HCT116 (cell line): ENCODE results near the gene SLC25A10. TPM values are rescaled to one million over a fixed set of nuclear protein-coding genes. Genes with fewer than 3 reads are reported as not detected.

ENCODE experiments used
- ATAC-seq: fragments of 200-7000 bp; cut with Tn5 transposase; 2 replicates; pipeline ENCODE4 v1.9.1; 2020; ENCODE audit warnings: mild to moderate bottlenecking, moderate library complexity
- BruUV-seq: library from RNA; stranded (reverse); fragments of 400-500 nt; replicated peaks from 2 replicates; lab custom pipeline; 2021; lab: Mats Ljungman, UMichigan
- CTCF ChIA-PET: fragments of 300-600 bp; sonication (Branson Sonifier 250); formaldehyde crosslinking; loops from one replicate; lab custom pipeline; 2021; ENCODE audit warnings: antibody characterized with exemption; lab: Charles Lee
- POLR2A ChIA-PET: fragments of 300-600, 350-600 bp; sonication (Branson Sonifier 250); formaldehyde crosslinking; loops from one replicate; lab custom pipeline; 2021; ENCODE audit warnings: antibody characterized with exemption; lab: Charles Lee
- RAD21 ChIA-PET, 2 experiments: fragments of 300-600 bp; sonication (Branson Sonifier 250); formaldehyde crosslinking; loops; one replicate each; lab custom pipeline; 2023; ENCODE audit warnings: low total read pairs in 2 of 2; ENCODE audit not compliant: uncharacterized antibody in 2 of 2, unreplicated experiment in 2 of 2, low non-redundant PET in 1 of 2; lab: Charles Lee
- DNase-seq: peaks from one replicate; pipeline ENCODE4 v3.0.0-alpha.2; 2010; ENCODE audit warnings: low read depth, low spot score
- H2AFZ ChIP-seq: fragments of 200-600 bp; shearing (Covaris generic), sonication (generic); 2 replicates; pipeline ENCODE4 v1.6.1; 2017; ENCODE audit warnings: low read depth, mixed run types, mixed read lengths, antibody characterized with exemption, low read length; ENCODE audit not compliant: poor library complexity, severe bottlenecking
- H3K27ac ChIP-seq: 2 replicates; pipeline ENCODE4 v1.5.1; 2012; ENCODE audit warnings: low read depth, low read length
- H3K27me3 ChIP-seq: fragments of 200-600 bp; sonication (generic); 2 replicates; pipeline ENCODE4 v1.6.1; 2016; ENCODE audit warnings: mixed run types, low read length, mixed read lengths; ENCODE audit not compliant: insufficient read depth
- H3K36me3 ChIP-seq, 2 experiments: fragments of 200-500 bp in 1 of 2; fragments of 200-600 bp in 1 of 2; sonication (Bioruptor generic) in 1 of 2; sonication (generic) in 1 of 2; 2 replicates each; pipeline versions ENCODE4 v1.5.1 to v1.6.1; 2014 to 2016; ENCODE audit warnings: low read length in 2 of 2, inconsistent platforms in 1 of 2, mixed read lengths in 1 of 2, mixed run types in 1 of 2; ENCODE audit not compliant: insufficient read depth in 2 of 2, control insufficient read depth in 1 of 2
- H3K4me1 ChIP-seq, 2 experiments: fragments of 200-600 bp in 1 of 2; sonication (generic) in 1 of 2; 2 replicates each; pipeline versions ENCODE4 v1.5.1 to v1.6.1; 2012 to 2017; ENCODE audit warnings: low read length in 2 of 2, inconsistent platforms in 1 of 2, mild to moderate bottlenecking in 1 of 2, mixed read lengths in 1 of 2, mixed run types in 1 of 2, moderate library complexity in 1 of 2; ENCODE audit not compliant: insufficient read depth in 2 of 2, control insufficient read depth in 1 of 2
- H3K4me2 ChIP-seq: fragments of 200-600 bp; sonication (generic); 2 replicates; pipeline ENCODE4 v1.6.1; 2017; ENCODE audit warnings: mixed run types, low read length, mixed read lengths
- H3K4me3 ChIP-seq, 2 experiments: fragments of 200-600 bp in 1 of 2; sonication (generic) in 1 of 2; replicated peaks in 1 of 2; 2 replicates each; pipeline ENCODE4 v1.5.1; 2011 to 2016; ENCODE audit warnings: low read length in 2 of 2, control low read depth in 1 of 2, low read depth in 1 of 2, mild to moderate bottlenecking in 1 of 2, mixed read lengths in 1 of 2, mixed run types in 1 of 2
- H3K79me2 ChIP-seq: fragments of 200-600 bp; sonication (generic); 2 replicates; pipeline ENCODE4 v1.6.1; 2017; ENCODE audit warnings: mild to moderate bottlenecking, mixed run types, low read length, moderate library complexity, mixed read lengths; ENCODE audit not compliant: insufficient read depth
- H3K9ac ChIP-seq: fragments of 200-600 bp; sonication (generic); 2 replicates; pipeline ENCODE4 v1.6.1; 2016; ENCODE audit warnings: low read length, mixed read lengths
- H3K9me2 ChIP-seq: fragments of 200-600 bp; sonication (generic), shearing (Covaris generic); 2 replicates; pipeline ENCODE4 v1.6.1; 2017; ENCODE audit warnings: mixed run types, mild to moderate bottlenecking, moderate library complexity; ENCODE audit not compliant: insufficient read depth
- H3K9me3 ChIP-seq, 2 experiments: fragments of 200-500 bp in 1 of 2; fragments of 200-600 bp in 1 of 2; sonication (Bioruptor generic) in 1 of 2; sonication (generic) in 1 of 2; 2 replicates each; pipeline ENCODE4 v1.6.1; 2014 to 2017; ENCODE audit warnings: low read length in 2 of 2, mixed read lengths in 2 of 2, inconsistent platforms in 1 of 2, low read depth in 1 of 2, mild to moderate bottlenecking in 1 of 2, mixed run types in 1 of 2, moderate library complexity in 1 of 2; ENCODE audit not compliant: control insufficient read depth in 1 of 2, insufficient read depth in 1 of 2
- H4K20me1 ChIP-seq: fragments of 200-600 bp; sonication (generic), shearing (Covaris generic); 2 replicates; pipeline ENCODE4 v1.6.1; 2017; ENCODE audit warnings: mixed run types, mild to moderate bottlenecking, moderate library complexity; ENCODE audit not compliant: insufficient read depth
- CEBPB ChIP-seq: IDR thresholded peaks from 2 replicates; pipeline ENCODE4 v1.6.1; 2012; ENCODE audit warnings: low read depth
- SRF ChIP-seq: IDR thresholded peaks from 2 replicates; pipeline ENCODE4 v1.6.1; 2012; ENCODE audit warnings: low read depth
- TCF7L2 ChIP-seq: IDR thresholded peaks from 2 replicates; pipeline ENCODE4 v1.7.0; 2011; ENCODE audit warnings: borderline replicate concordance, inconsistent platforms; ENCODE audit not compliant: insufficient read depth, insufficient read length; ENCODE audit errors: extremely low read depth
- intact Hi-C: fragments of 100-400 bp; cut with micrococcal nuclease; formaldehyde crosslinking; loops from 2 replicates; pipeline ENCODE4 v1.10.0; 2022
- total RNA-seq: library from RNA; stranded (reverse); gene quantifications from one replicate; pipeline ENCODE4 v1.2.1, GENCODE V29; 2021; ENCODE audit not compliant: unreplicated experiment
- TF ChIP-seq, protein P1 (sequence below): IDR thresholded peaks from 2 replicates; pipeline ENCODE4 v1.6.1; 2011; ENCODE audit warnings: mild to moderate bottlenecking, low read length, moderate library complexity; ENCODE audit not compliant: insufficient replicate concordance; ENCODE audit errors: extremely low read depth
- TF ChIP-seq, protein P2 (sequence below): IDR thresholded peaks from 2 replicates; pipeline ENCODE4 v1.6.1; 2012
- TF ChIP-seq, protein P3 (sequence below): IDR thresholded peaks from 2 replicates; pipeline ENCODE4 v1.6.1; 2012; ENCODE audit warnings: low read depth

Gene SLC25A10
- total RNA-seq, 1 experiment from 2014 or later, result 70.8 TPM

DNA sequence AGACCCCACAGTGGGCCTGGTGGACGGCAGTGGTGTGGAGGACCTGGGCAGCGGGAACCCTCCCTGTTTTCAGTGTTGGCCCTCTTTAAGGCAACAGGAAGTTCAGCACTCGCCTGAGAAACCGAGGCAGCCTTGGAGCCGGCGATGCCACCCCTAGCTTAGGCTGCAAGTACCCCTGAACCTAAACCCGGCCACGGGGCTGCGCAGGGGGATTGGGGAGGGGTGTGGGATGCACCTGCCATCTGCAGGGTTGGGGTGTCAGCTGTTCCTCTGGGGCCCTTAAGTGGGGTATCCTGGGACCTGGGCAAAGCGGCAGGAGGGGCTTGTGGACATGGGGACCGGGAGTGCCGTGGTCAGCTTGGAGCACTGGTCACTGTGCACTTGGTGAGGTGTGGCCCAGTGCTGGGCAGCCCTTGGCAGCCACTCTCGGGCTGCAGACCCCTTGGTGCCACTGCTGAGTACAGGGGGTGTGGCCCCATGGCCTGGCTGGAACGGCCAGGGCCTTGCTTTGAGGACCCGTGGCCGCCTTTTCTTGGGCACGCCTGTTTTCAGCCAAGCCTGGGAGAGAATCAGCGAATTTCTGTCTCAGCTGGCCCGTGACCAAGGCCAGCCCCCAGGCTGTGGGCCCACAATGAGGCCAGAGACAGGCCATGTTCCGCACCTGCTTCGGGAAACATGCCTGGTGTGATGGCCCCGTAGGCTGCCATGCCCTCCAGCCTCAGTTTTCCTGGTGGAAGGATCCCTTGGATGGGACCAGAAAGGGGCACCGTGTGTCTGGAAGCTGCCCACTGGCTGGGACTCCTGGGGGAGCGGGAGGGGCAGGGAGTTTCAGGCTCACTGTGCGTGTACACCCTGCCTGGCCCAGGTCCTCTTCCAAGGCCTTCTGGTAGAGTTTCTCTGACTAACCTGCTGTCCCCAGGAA is 4.1 kb upstream of the SLC25A10 start:
- Histone ChIP-seq H3K4me3 (no peak overlapping the region), H3K27ac (peak overlapping the region; percentile 12; the same call in 1 of the 2 replicates), H3K79me2 (peaks cover 54% of the 10 kb centered on the region), H3K9me3 (no peaks in the 10 kb centered on the region), H4K20me1 (no peaks in the 10 kb centered on the region), H3K9ac (no peak overlapping the region), H3K9me2 (no peaks in the 10 kb centered on the region), H2AFZ (no peak overlapping the region), H3K4me1 (peaks cover 25 to 43% of the 10 kb centered on the region in 2 experiments), H3K36me3 (peaks cover 16 to 40% of the 10 kb centered on the region in 2 experiments; a peak in 3 of 4 replicates), H3K27me3 (no peaks in the 10 kb centered on the region), H3K4me2 (no peak overlapping the region)
- no TSS peak for BruUV-seq
- TF ChIP-seq TCF7L2, result no peak
- no peak for TF ChIP-seq CEBPB
- TF ChIP-seq, protein P1, sequence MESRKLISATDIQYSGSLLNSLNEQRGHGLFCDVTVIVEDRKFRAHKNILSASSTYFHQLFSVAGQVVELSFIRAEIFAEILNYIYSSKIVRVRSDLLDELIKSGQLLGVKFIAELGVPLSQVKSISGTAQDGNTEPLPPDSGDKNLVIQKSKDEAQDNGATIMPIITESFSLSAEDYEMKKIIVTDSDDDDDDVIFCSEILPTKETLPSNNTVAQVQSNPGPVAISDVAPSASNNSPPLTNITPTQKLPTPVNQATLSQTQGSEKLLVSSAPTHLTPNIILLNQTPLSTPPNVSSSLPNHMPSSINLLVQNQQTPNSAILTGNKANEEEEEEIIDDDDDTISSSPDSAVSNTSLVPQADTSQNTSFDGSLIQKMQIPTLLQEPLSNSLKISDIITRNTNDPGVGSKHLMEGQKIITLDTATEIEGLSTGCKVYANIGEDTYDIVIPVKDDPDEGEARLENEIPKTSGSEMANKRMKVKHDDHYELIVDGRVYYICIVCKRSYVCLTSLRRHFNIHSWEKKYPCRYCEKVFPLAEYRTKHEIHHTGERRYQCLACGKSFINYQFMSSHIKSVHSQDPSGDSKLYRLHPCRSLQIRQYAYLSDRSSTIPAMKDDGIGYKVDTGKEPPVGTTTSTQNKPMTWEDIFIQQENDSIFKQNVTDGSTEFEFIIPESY, result no peak
- TF ChIP-seq, protein P2, sequence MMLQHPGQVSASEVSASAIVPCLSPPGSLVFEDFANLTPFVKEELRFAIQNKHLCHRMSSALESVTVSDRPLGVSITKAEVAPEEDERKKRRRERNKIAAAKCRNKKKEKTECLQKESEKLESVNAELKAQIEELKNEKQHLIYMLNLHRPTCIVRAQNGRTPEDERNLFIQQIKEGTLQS, result no peak
- TF ChIP-seq, protein P3, sequence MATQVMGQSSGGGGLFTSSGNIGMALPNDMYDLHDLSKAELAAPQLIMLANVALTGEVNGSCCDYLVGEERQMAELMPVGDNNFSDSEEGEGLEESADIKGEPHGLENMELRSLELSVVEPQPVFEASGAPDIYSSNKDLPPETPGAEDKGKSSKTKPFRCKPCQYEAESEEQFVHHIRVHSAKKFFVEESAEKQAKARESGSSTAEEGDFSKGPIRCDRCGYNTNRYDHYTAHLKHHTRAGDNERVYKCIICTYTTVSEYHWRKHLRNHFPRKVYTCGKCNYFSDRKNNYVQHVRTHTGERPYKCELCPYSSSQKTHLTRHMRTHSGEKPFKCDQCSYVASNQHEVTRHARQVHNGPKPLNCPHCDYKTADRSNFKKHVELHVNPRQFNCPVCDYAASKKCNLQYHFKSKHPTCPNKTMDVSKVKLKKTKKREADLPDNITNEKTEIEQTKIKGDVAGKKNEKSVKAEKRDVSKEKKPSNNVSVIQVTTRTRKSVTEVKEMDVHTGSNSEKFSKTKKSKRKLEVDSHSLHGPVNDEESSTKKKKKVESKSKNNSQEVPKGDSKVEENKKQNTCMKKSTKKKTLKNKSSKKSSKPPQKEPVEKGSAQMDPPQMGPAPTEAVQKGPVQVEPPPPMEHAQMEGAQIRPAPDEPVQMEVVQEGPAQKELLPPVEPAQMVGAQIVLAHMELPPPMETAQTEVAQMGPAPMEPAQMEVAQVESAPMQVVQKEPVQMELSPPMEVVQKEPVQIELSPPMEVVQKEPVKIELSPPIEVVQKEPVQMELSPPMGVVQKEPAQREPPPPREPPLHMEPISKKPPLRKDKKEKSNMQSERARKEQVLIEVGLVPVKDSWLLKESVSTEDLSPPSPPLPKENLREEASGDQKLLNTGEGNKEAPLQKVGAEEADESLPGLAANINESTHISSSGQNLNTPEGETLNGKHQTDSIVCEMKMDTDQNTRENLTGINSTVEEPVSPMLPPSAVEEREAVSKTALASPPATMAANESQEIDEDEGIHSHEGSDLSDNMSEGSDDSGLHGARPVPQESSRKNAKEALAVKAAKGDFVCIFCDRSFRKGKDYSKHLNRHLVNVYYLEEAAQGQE, result no peak
- no peak for TF ChIP-seq SRF
- POLR2A ChIA-PET, result no interaction called here
- RAD21 ChIA-PET, result no interaction called here
- ATAC-seq (no peak), DNase-seq (no peak)
- intact Hi-C loops, result no loop called here
- CTCF ChIA-PET, result no interaction called here
